HL-60 (cell line): Measurements from ENCODE around the gene ADAMTS12.

ENCODE experiments used
- CTCF ChIP-seq: IDR thresholded peaks from one replicate; pipeline ENCODE4 v1.5.1; 2011; ENCODE audit warnings: low read length, control low read depth, inconsistent platforms; ENCODE audit not compliant: insufficient read depth
- GABPA ChIP-seq: IDR thresholded peaks from 2 replicates; pipeline ENCODE4 v1.6.1; 2012; ENCODE audit warnings: low read depth
- POLR2AphosphoS5 ChIP-seq: IDR thresholded peaks from 2 replicates; pipeline ENCODE4 v1.6.1; 2012; ENCODE audit warnings: low read depth
- REST ChIP-seq: IDR thresholded peaks from 2 replicates; pipeline ENCODE4 v1.6.1; 2012; ENCODE audit warnings: low read depth; ENCODE audit not compliant: insufficient replicate concordance

- TF ChIP-seq CTCF (no peak), POLR2AphosphoS5 (no peak), REST (no peak), GABPA (no peak)
Observed at GRCh38 chr5:33556330-33557328, 335.2 kb downstream of the ADAMTS12 start.
